ENCODE results near the gene XRN2.
A peak's percentile ranks its signal among the peaks of the same experiment; 100 is the strongest.

The XRN2 gene

DNA sequence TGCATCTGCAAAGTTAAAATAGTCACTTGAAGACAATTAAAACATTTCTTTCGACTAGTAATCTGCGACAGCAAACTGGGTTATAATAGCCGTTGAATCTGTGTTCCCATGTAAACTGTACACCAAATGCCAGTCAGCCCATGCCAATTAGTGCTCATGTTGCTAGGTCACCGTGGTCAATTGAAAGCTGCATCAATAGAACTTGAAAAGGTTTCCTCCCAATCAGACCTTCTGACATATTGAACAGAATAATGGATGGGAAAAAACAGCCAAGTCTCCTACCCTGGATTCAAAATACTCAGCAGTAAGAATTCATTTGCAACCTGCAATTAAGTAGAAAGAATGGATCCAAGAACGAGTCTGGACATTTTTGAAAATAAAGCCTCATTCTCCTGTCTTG, 83.0 kb downstream of the XRN2 start:
- Mint-ChIP-seq H3K27ac (no peak overlapping the region), H3K4me3 (no peak overlapping the region), H3K4me1 (peaks cover 2% of the 10 kb centered on the region), H3K27me3 (ENCODE audit: low read depth) (peaks cover 28% of the 10 kb centered on the region), H3K36me3 (ENCODE audit: low read depth) (peaks cover 65% of the 10 kb centered on the region), H3K9me3 (no peaks in the 10 kb centered on the region)
- TF ChIP-seq, protein P1, sequence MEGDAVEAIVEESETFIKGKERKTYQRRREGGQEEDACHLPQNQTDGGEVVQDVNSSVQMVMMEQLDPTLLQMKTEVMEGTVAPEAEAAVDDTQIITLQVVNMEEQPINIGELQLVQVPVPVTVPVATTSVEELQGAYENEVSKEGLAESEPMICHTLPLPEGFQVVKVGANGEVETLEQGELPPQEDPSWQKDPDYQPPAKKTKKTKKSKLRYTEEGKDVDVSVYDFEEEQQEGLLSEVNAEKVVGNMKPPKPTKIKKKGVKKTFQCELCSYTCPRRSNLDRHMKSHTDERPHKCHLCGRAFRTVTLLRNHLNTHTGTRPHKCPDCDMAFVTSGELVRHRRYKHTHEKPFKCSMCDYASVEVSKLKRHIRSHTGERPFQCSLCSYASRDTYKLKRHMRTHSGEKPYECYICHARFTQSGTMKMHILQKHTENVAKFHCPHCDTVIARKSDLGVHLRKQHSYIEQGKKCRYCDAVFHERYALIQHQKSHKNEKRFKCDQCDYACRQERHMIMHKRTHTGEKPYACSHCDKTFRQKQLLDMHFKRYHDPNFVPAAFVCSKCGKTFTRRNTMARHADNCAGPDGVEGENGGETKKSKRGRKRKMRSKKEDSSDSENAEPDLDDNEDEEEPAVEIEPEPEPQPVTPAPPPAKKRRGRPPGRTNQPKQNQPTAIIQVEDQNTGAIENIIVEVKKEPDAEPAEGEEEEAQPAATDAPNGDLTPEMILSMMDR (IDR thresholded peaks at IDR 0.05; ENCODE audit: unreplicated experiment in 3 of 3), result no peak

GRCh38 chr20:21387528-21387927, 84.4 kb downstream of the XRN2 start:
- TF ChIP-seq, protein P1 (IDR thresholded peaks at IDR 0.05; ENCODE audit: unreplicated experiment in 3 of 3), result no peak
- Mint-ChIP-seq H3K27me3 (ENCODE audit: low read depth) (peaks cover 42% of the 10 kb centered on the region), H3K9me3 (no peaks in the 10 kb centered on the region), H3K36me3 (ENCODE audit: low read depth) (peaks cover 63% of the 10 kb centered on the region), H3K4me3 (no peak overlapping the region), H3K27ac (no peak overlapping the region), H3K4me1 (peaks cover 10% of the 10 kb centered on the region)

DNA sequence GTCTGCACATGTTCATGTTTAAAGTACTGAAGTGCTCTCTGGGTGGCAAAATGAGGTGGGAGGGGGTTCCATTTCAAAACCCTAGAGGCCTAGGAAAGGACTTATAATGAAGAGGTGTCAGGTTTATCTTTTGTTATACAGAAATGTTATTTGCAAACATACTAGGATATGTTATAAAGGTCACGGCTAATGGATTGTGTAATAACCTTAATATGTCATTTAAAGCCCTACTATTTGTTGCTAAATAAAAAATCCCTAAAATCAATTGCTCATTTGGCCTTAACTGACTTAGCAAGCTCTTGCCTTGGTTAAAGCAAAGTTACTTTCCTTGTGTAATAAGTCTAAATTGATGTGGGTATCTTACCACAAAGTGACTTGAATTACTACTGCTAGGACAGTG, 85.4 kb downstream of the XRN2 start:
- no peaks in the 10 kb centered on the region for H3K9me3 Mint-ChIP-seq
- TF ChIP-seq, protein P1 (IDR thresholded peaks at IDR 0.05; ENCODE audit: unreplicated experiment in 3 of 3), result no peak
- no peak overlapping the region for H3K27ac Mint-ChIP-seq
- peaks cover 10% of the 10 kb centered on the region for H3K4me1 Mint-ChIP-seq
- peaks cover 55% of the 10 kb centered on the region for H3K36me3 Mint-ChIP-seq (ENCODE audit: low read depth)
- peaks cover 53% of the 10 kb centered on the region for H3K27me3 Mint-ChIP-seq (ENCODE audit: low read depth)
- no peak overlapping the region for H3K4me3 Mint-ChIP-seq

DNA sequence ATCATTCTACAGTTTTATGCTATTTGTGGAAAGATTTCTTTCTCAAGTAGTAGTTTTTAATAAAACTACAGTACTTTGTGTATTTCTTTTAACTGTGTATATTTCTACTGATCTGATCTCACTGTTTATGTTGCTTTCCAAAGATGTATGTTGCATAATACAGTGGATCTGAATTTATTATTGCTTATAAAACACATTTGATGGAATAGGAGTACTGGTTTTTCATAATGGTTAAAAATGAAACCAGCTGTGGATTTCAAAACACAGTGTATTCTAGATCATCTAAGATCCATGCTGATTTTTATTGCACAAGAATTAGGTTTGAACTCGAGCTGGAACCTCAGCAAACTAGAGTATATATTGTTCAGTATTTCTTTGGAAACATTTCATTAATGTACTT, 86.2 kb downstream of the XRN2 start:
- no peaks in the 10 kb centered on the region for H3K9me3 Mint-ChIP-seq
- H3K4me3 Mint-ChIP-seq, result no peak overlapping the region
- peaks cover 10% of the 10 kb centered on the region for H3K4me1 Mint-ChIP-seq
- H3K27me3 Mint-ChIP-seq (ENCODE audit: low read depth), result peaks cover 61% of the 10 kb centered on the region
- peaks cover 48% of the 10 kb centered on the region for H3K36me3 Mint-ChIP-seq (ENCODE audit: low read depth)
- no peak overlapping the region for H3K27ac Mint-ChIP-seq
- TF ChIP-seq, protein P1 (IDR thresholded peaks at IDR 0.05; ENCODE audit: unreplicated experiment in 3 of 3), result no peak

DNA sequence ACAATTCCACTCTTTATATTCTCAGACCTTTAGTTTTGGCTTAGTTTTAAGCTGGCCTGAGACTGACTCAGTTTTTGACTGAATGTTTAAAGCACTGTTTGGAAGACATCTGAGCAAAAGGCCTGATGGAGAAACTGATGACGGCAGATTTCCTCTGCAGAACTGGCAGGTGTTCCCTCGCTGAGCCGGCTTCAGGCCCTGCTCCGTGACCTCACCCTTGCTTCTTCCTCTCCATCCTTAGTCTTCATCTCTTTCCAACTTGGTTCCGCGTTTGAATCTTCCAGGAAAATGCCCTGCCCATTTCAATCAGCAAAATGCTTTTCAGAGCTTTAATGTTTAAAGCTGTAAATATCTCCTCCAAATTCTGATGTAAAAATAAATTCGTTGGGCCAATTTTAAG, 87.6 kb downstream of the XRN2 start:
- H3K4me1 Mint-ChIP-seq, result peaks cover 10% of the 10 kb centered on the region
- TF ChIP-seq, protein P1 (IDR thresholded peaks at IDR 0.05; ENCODE audit: unreplicated experiment in 3 of 3), result no peak
- no peak overlapping the region for H3K4me3 Mint-ChIP-seq
- no peak overlapping the region for H3K27ac Mint-ChIP-seq
- peaks cover 42% of the 10 kb centered on the region for H3K36me3 Mint-ChIP-seq (ENCODE audit: low read depth)
- peaks cover 75% of the 10 kb centered on the region for H3K27me3 Mint-ChIP-seq (ENCODE audit: low read depth)
- H3K9me3 Mint-ChIP-seq, result no peaks in the 10 kb centered on the region

DNA sequence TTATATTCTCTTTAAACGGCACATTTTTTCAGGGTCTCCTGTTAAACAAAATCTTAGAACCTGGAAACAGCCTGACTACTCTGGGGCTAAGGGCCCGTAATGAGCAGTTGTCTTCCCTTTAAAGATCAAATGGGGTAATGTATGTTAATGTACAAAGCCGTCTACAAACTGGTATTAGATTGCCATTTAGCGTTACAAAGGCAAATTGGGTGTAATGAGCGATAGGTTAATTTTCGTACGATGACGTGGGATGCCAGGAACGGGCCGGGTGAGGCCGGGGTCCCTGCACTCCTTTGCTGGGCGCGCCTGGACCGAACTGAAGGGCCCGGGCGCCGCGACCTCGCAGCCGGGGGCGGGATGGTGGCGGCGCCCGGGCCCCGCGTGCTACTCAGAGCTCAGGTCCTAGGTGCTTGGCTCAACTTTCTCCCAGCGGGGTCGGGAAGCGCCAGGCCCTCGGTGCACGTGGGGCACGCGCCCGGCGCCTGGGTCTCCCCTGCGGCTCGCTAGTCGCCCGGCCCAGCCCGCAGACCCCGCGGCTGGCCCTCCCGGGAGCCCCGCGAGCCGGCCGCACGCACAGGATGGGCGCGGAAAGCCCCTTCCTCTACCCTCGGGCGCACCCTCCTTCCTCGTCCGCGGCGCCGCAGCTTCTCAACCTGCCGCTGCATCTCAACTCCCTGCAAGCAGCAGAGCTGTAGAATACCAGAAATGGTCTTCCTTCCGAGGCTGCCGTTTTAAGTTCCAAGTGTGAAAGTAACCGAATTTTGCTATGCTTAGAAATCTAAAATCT, 88.2 kb downstream of the XRN2 start:
- Mint-ChIP-seq H3K9me3 (no peaks in the 10 kb centered on the region), H3K4me1 (peaks cover 10% of the 10 kb centered on the region), H3K36me3 (ENCODE audit: low read depth) (peaks cover 40% of the 10 kb centered on the region), H3K27me3 (ENCODE audit: low read depth) (peaks cover 80% of the 10 kb centered on the region), H3K4me3 (peak overlapping the region; percentile 35 to 71 (median 51)), H3K27ac (no peak overlapping the region)
- TF ChIP-seq, protein P1 (IDR thresholded peaks at IDR 0.05; ENCODE audit: unreplicated experiment in 3 of 3), result no peak

All from nephron (organoid).